Gastrocnemius medialis (tissue), 4 donors: ENCODE measurements around the gene GNG4.

Source experiments
- CTCF ChIP-seq, 5 experiments: fragments of 450-650 bp in 3 of 5; fragments of 200-600 bp in 2 of 5; sonication (generic) in 2 of 5; IDR thresholded peaks in 4 of 5; conservative IDR thresholded peaks in 1 of 5; 1 replicate in 4 of 5; 2 replicates in 1 of 5; pipeline ENCODE4 v1.5.1; 2016 to 2019; ENCODE audit warnings: antibody characterized with exemption in 5 of 5, mild to moderate bottlenecking in 3 of 5, moderate library complexity in 3 of 5
- POLR2A ChIP-seq, 2 donors: fragments of 450-650 bp; IDR thresholded peaks; one replicate each; pipeline ENCODE4 v1.6.1; 2017; ENCODE audit warnings: antibody characterized with exemption in 2 of 2, mild to moderate bottlenecking in 2 of 2, moderate library complexity in 2 of 2

GRCh38 chr1:235650341-235651169 lies 971 bp upstream of the GNG4 start:
- TF ChIP-seq CTCF (IDR thresholded peaks at IDR 0.05 in 4 of 5, conservative IDR thresholded peaks at IDR 0.05 in 1 of 5) (no peak), POLR2A (IDR thresholded peaks at IDR 0.05) (no peak)
